Transverse colon (tissue), 4 donors: Measurements from ENCODE around the gene IZUMO4. TPM values are rescaled to one million over a fixed set of nuclear protein-coding genes. Genes with fewer than 3 reads are reported as not detected.
A peak's percentile ranks its signal among the peaks of the same experiment; 100 is the strongest.

ENCODE experiments used
- DNase-seq: peaks from one replicate; pipeline ENCODE4 v3.0.0-alpha.2; 2019
- H3K27ac ChIP-seq, 4 donors: fragments of 200-600 bp; sonication (generic); 2 replicates each; pipeline ENCODE4 v1.5.1; 2016 to 2018; ENCODE audit warnings: inconsistent platforms in 4 of 4
- H3K27me3 ChIP-seq: fragments of 200-600 bp; sonication (generic); 2 replicates; pipeline ENCODE4 v1.5.1; 2017; ENCODE audit warnings: inconsistent platforms
- H3K36me3 ChIP-seq, 4 donors: fragments of 200-600 bp; sonication (generic); 2 replicates each; pipeline ENCODE4 v1.5.1; 2017 to 2019; ENCODE audit warnings: inconsistent platforms in 4 of 4
- H3K4me1 ChIP-seq, 4 donors: fragments of 200-600 bp; sonication (generic); 2 replicates each; pipeline ENCODE4 v1.5.1; 2017 to 2020; ENCODE audit warnings: inconsistent platforms in 4 of 4
- H3K4me3 ChIP-seq, 4 donors: fragments of 200-600 bp; sonication (generic); 1 replicate in 1 of 4; 2 replicates in 3 of 4; pipeline versions ENCODE4 v1.5.1 to v1.6.1; 2017 to 2019; ENCODE audit warnings: inconsistent platforms in 4 of 4
- H3K9me3 ChIP-seq, 2 donors: fragments of 200-600 bp; sonication (generic); 2 replicates each; pipeline ENCODE4 v1.5.1; 2017 to 2019; ENCODE audit warnings: inconsistent platforms in 2 of 2
- CTCF ChIP-seq, 5 experiments: fragments of 200-600 bp in 3 of 5; fragments of 450-650 bp in 2 of 5; sonication (generic) in 3 of 5; IDR thresholded peaks; 1 replicate in 2 of 5; 2 replicates in 3 of 5; pipeline ENCODE4 v1.5.1; 2016 to 2017; ENCODE audit warnings: antibody characterized with exemption in 5 of 5, inconsistent platforms in 3 of 5, mild to moderate bottlenecking in 2 of 5, moderate library complexity in 1 of 5
- EP300 ChIP-seq: sonication (generic); formaldehyde crosslinking; IDR thresholded peaks from one replicate; pipeline ENCODE4 v1.6.1; 2017; ENCODE audit warnings: antibody characterized with exemption, low read depth
- POLR2A ChIP-seq: fragments of 450-650 bp; IDR thresholded peaks from one replicate; pipeline ENCODE4 v1.6.1; 2016; ENCODE audit warnings: antibody characterized with exemption, mild to moderate bottlenecking, moderate library complexity
- POLR2AphosphoS5 ChIP-seq, 3 donors: sonication (generic); formaldehyde crosslinking; IDR thresholded peaks; one replicate each; pipeline ENCODE4 v1.6.1; 2016; ENCODE audit warnings: antibody characterized with exemption in 3 of 3
- WGBS, 2 donors: methylation state at CpG; one replicate each; pipeline ENCODE4 v1.1.5; 2018; ENCODE audit warnings: low coverage in 1 of 2; 5-methylcytosine and 5-hydroxymethylcytosine counted together
- in situ Hi-C, 4 donors: fragments of 200-750 bp; cut with MboI; loops; one replicate each; pipeline versions ENCODE4 v1.15.0 to v1.15.1; 2017; ENCODE audit warnings: low sequenced_read_pairs in 3 of 4, low pct_ligation_motif_present in 1 of 4, low pct_unique_long_range_greater_than_20kb in 1 of 4
- intact Hi-C: fragments of 100-400 bp; cut with DNase I; formaldehyde crosslinking; loops from one replicate; pipeline ENCODE4 v1.15.1; 2023; ENCODE audit warnings: low total_unique reads
- total RNA-seq, 4 donors: library from RNA; depleted of rRNA; stranded (reverse); fragments of >200 nt; gene quantifications; one replicate each; pipeline ENCODE4 v1.1.0, GENCODE V29; 2016

The IZUMO4 gene
- total RNA-seq, 4 donors from 2014 or later, result 2.3 to 5.4 TPM; not detected in 2

GRCh38 chr19:2072757-2073551, 23.8 kb upstream of the IZUMO4 start:
- TF ChIP-seq POLR2A, result no peak
- TF ChIP-seq EP300, result no peak
- no peak for TF ChIP-seq CTCF (IDR thresholded peaks at IDR 0.05)
- TF ChIP-seq POLR2AphosphoS5 (IDR thresholded peaks at IDR 0.05), result no peak
- DNase-seq, result no peak
- intact Hi-C loops, result loop anchor here (10.0 kb wide), 1 partner anchor 148 kb away; no protein-coding TSS in a partner anchor
- in situ Hi-C loops, result loop anchor here in 1 of 4 donors (10.0 kb wide), 1 partner anchor 48 kb away; no protein-coding TSS in a partner anchor
- Histone ChIP-seq H3K36me3 (peaks cover 0 to 56% (median 27%) of the 10 kb centered on the region in 4 donors), H3K27ac (peak overlapping the region in 1 of 4 donors; percentile 5), H3K4me3 (no peak overlapping the region), H3K27me3 (no peaks in the 10 kb centered on the region), H3K9me3 (no peaks in the 10 kb centered on the region), H3K4me1 (peaks cover 0 to 28% (median 18%) of the 10 kb centered on the region in 4 donors)
- WGBS, 2 donors, result 90 to 91% methylated on average over 5 to 29 of the region's 32 CpGs

- intact Hi-C loops, result loop anchor here (10.0 kb wide), 1 partner anchor 152 kb away; no protein-coding TSS in a partner anchor
- TF ChIP-seq POLR2A (no peak), POLR2AphosphoS5 (IDR thresholded peaks at IDR 0.05) (no peak), CTCF (IDR thresholded peaks at IDR 0.05) (no peak), EP300 (no peak)
- WGBS, 2 donors, result 99% methylated on average over 32 of the region's 32 CpGs; no CpG with 5 or more reads in 1 of the 2 donors
- H3K4me3 ChIP-seq, result no peak overlapping the region
- no peaks in the 10 kb centered on the region for H3K9me3 ChIP-seq
- peaks cover 0 to 16% (median 4%) of the 10 kb centered on the region in 4 donors for H3K4me1 ChIP-seq
- DNase-seq, result no peak
- H3K27ac ChIP-seq, result no peak overlapping the region
- H3K27me3 ChIP-seq, result no peaks in the 10 kb centered on the region
- peaks cover 0 to 62% (median 30%) of the 10 kb centered on the region in 4 donors for H3K36me3 ChIP-seq
- in situ Hi-C loops, result loop anchor here in 1 of 4 donors (10.0 kb wide), 1 partner anchor 52 kb away; no protein-coding TSS in a partner anchor
These were observed 20.2 kb upstream of the IZUMO4 start for GRCh38 chr19:2076526-2076944.

- no peak for TF ChIP-seq POLR2A
- no peak for TF ChIP-seq EP300
- TF ChIP-seq CTCF (IDR thresholded peaks at IDR 0.05), result no peak
- no peak for TF ChIP-seq POLR2AphosphoS5 (IDR thresholded peaks at IDR 0.05)
- DNase-seq, result no peak
- Histone ChIP-seq H3K27me3 (no peaks in the 10 kb centered on the region), H3K9me3 (no peaks in the 10 kb centered on the region), H3K27ac (no peak overlapping the region), H3K4me1 (peaks cover 0 to 24% (median 8%) of the 10 kb centered on the region in 4 donors), H3K4me3 (no peak overlapping the region), H3K36me3 (peaks cover 0 to 54% (median 26%) of the 10 kb centered on the region in 4 donors)
- WGBS, 2 donors, result 87 to 92% methylated on average over 2 to 7 of the region's 7 CpGs
- intact Hi-C loops, result loop anchor here (10.0 kb wide), 1 partner anchor 153 kb away; no protein-coding TSS in a partner anchor
- in situ Hi-C loops, result loop anchor here in 1 of 4 donors (10.0 kb wide), 1 partner anchor 53 kb away; no protein-coding TSS in a partner anchor
These were observed 19.3 kb upstream of the IZUMO4 start for GRCh38 chr19:2077398-2077797.
